ENCODE measurements around the gene ETDA.
"Not testable (repeated sequence)": the region's sequence is repeated elsewhere in the genome, so short reads cannot be mapped to it uniquely, and the experiment has no call there.

ETDA gene

DNA sequence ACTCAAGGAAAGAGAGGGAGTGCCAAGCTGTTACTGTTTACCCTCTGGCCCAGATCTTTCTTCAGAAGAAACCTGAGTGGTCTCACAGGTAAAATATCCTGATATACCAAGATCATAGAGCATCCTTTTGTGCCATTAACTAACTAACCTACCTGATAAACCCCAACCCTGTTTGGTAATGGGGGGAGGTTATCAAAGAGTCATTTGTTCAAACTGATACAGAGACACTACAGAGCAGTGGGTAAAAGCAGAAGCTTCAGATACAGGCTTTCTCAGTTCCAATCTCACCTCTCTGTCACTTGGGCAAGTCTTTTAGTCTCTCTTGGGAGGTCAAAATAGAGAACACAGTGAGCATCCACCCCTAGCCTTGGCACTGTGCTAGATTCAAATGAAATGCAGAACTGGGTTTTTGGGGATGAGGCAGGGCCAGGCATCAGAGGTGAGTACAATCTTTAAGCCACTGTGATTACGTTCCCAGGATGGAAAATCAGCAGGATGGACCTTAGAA lies at the start of gene ETDA:
ETDA (plus strand) TSS at position 51 of the 508 bp plus-strand sequence. CDS start 1,216 bp downstream, outside the sequence.
- DNase-seq = not testable (repeated sequence)

DNA sequence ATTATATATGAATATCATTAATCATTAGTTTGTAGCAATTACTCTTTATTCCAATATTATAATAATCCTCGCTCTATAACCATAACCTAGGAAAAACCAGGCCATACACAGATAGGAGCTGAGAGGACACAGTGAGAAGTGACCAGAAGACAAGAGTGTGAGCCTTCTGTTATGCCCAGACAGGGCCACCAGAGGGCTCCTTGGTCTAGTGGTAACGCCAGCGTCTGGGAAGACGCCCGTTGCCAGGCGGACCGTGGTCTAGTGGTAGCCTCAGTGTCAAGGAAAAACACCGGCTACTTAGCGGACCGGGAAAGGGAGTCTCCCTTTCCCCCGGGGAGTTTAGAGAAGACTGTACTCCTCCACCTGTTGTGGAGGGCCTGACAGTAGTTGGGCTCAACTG lies 45.4 kb upstream of the ETDA start:
- DNase-seq = not testable (repeated sequence)

DNA sequence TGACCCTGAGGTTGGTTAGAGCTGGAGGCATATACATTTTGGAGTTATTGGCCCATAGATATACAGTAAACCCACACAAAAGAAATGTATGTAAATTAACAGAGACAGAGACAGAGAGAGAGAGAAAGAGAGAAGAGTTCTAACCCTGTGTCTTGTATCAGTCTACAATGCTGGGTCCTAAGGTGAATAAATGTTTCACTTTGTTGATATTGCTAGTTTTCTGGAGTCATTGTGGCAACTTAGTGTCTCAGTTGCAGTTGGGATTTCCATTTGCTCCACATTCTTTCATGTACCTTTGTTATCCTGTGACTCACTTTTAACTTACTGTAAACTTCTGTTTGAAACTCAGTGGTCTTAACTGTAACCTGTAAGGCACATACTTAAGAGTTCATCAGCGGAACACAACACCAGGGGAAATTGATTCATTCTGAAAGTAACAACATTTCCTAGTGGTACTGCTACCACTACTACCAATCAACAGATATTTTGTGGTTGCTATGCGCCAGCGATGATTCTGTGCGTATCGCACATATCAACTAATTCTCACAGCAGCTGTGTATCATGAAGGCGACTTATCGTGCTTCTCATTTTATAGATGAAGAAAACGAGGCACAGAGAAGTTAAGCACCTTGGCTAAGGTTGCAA lies 38.5 kb upstream of the ETDA start:
- DNase-seq = no peak

DNA sequence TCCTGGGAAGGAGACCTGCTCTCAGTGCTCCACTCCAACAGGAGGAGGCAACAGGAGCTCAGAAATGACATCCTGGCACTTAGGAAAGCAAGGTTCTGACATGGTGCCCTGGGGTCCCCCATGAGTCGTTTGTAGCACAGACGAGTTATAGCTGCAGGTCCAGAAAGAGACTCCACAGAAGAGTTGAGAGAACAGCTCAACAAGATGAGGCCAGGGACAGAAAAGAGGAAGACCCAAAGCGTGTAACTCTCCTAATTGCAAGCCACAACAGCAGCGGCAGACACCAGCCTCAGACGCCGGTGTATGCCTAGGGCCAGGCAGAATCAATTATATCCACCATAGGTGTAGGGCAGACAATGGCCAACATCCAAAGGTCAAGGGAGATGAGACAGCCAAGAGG lies 5.9 kb upstream of the ETDA start:
- not testable (repeated sequence) for DNase-seq

DNA sequence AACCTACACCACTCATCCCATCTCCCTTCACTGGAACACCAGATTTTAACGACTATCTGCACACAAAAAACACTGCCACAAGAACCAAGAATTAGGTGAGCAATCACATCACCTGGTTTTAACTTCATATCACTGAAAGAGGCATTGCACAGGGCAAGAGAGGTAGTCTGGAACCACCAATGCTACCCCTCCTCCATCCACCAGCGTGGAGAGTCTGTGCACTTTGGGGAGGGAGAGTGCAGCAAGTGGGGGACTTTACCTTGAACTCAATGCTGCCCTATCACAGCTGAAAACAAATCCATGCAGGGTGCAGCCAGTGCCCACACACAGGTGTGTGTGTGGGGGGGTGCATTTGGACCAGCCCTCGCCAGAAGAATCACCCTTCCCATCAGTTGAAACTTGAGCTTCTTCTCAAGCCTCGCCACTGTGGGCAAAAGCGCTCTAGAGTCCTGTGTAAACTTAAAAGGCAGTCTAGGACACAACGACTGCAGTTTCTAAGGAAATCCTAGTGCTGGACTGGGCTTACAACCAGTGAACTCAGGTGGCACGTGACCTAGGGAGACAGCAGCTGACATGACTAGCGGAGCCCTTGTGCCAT lies 4.3 kb downstream of the ETDA start:
- DNase-seq = not testable (repeated sequence)

DNA sequence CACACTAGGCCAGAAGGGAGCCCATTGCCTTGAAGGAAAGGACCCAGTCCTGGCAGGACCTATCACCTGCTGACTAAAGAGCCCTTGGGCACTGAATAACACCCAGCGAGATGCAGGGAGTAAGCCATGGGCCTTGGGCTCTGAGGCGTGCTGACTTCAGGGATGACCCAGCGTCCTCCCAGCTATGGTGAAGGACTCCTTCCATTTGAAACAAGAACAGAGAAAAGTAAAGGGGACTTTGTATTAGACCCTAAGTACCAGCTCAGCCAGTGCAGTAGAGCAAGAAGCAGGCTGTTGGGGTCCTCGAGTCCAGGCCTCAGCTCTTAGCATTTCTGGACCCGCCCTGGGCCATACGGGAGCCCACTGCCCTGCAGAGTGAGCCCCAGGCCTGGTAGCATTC lies 5.1 kb downstream of the ETDA start:
- no peak for DNase-seq

DNA sequence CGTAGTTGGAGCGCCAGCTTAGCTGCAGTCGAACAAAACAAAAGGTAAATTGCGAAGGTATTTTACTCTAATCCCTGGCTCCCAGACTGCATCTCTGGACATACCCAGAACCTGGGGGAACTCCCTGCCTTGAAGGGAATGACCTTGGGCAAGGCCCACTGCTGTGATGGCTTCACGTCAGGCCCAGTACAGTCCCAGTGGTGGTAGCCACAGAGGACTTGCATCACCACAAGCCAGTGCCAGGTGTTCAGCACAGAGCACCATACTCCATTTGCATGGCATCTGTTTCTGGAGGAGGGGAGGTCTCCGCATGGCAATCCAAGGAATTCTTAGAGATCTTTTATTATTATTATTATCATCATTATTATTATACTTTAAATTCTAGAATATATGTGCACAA lies 5.6 kb downstream of the ETDA start:
- no peak for DNase-seq

DNA sequence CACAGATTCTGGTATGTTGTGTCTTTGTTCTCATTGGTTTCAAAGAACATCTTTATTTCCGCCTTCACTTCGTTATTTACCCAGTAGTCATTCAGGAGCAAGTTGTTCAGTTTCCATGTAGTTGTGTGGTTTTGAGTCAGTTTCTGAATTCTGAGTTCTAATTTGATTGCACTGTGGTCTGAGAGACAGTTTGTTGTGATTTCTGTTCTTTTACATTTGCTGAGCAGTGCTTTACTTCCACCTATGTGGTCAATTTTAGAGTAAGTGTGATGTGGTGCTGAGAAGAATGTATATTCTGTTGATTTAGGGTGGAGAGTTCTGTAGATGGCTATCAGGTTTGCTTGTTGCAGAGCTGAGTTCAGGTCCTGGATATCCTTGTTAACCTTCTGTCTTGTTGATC lies 9.1 kb downstream of the ETDA start:
- not testable (repeated sequence) for DNase-seq

DNA sequence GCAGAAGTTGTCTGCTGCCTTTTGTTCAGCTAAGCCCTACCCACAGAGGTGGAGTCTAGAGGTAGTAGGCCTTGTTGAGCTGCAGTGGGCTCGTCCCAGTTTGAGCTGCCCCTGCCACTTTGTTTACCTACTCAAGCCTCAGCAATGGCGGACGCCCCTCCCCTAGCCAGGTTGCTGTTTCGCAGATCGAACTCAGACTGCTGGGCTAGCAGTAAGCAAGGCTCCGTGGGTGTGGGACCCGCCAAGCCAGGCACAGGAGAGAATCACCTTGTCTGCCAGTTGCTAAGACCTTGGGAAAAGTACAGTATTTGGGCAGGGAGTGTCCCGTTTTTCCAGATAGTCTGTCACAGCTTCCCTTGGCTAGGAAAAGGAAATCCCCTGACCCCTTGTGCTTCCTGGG lies 11.5 kb downstream of the ETDA start:
- not testable (repeated sequence) for DNase-seq

DNA sequence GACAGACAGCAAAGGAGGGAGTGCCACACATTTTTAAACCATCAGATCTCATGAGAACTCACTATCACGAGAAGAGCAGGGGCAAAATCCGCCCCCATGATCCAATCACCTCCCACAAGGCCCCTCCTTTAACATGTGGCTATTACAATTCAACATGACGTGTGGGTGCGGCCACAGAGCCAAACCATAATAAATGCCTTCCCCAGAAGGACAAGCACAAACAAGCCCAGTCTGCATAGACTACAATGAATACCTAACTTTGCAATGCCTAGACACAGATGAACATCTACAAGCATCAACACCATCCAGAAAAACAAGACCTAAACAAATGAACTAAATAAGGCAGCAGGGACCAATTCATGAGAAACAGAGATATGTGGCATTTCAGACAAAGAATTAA lies 12.3 kb downstream of the ETDA start:
- DNase-seq = no peak

DNA sequence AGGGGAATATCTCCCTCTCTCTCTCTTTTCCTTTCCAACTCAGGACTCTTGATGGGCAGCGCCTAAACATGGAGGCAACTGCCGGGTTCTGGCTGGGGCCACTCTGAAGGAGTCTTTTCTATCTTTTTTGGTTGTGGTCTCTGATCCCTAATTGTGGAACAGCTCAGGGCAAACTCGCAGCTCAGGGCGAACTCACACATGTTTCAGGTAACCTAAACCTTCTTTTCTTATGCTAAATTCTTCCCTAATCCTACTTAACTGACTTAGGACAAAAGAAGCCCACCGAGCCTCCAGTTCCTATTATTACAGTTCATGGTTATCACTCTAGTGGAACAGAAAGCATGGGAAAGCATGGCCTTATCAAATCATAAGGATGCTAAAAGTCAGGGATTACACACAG lies 21.3 kb downstream of the ETDA start:
- DNase-seq = no peak

DNA sequence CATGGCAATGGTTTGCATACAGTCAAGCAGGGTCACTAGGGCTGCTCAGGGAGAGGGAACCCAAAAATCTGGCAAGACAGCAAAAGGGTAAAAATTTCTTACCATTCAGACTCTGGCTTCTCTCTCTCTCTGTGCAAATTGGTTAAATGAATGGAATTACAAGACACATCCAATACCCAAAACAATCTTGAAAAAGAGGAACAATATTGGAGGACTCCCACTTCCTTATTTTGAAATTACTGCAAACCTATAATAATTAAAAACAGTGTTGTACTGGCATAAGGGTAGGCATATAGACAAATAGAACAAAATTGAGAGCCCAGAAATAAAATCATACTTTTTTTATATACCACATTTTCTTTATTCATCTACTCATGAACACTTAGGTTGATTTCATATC lies 24.1 kb downstream of the ETDA start:
- DNase-seq = no peak

DNA sequence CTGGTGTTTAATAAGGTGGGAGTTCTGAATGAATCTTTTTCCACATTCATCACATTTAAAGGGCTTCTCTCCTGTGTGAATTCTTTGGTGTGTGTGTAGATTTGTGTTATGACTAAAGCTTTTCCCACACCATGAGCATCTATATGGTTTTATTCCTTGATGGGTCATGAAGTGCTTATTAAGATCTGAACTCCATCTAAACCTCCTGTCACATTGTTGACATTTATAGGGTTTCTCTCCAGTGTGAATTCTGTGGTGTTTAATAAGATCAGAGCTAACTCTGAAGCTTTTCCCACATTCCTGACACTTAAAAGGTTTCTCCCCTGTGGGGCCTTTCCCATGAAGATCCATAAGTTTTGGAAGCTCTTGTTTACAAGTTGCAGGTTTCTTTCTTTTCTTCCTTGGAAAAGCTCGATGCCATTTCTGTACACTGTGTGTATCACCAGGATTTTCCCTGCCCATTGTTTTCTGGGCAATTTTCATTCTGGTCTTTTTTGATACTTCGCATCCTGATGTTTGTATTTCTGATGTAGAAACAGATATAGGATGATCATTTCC lies 35.5 kb downstream of the ETDA start:
- DNase-seq = no peak

DNA sequence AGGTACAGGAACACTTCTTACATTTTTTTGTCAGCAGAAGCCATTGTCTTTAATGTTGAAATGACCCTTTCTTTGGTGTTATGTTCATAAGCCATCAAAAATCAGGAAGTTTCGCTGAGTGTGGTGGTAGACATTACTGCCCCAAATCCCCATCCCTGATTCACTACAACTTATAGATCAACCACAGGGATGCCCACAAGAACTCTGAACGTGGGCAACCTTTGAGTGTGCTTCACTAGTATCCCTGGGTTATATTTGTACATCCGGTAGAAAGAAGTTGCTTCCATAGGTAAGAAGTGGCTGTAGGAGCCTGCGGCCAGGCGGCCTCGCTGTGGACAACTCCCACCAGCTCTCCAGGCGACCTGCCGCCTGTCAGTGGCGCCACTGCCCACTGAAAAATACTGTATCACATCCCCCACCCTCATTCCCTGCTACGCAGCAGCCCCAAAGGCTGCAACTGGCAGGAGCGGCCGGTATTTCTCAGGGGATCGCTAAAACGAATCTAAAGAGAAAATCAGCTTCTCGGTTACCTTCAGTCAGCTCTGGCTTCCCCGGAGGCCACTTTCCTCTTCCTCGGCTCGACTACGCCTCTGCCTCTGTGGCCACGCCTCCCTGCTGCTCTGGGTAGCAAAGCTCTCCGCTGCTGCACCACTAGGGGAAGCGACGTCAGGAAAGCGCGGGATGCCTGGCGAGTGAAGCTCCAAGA lies 43.5 kb downstream of the ETDA start:
- DNase-seq = no peak

DNA sequence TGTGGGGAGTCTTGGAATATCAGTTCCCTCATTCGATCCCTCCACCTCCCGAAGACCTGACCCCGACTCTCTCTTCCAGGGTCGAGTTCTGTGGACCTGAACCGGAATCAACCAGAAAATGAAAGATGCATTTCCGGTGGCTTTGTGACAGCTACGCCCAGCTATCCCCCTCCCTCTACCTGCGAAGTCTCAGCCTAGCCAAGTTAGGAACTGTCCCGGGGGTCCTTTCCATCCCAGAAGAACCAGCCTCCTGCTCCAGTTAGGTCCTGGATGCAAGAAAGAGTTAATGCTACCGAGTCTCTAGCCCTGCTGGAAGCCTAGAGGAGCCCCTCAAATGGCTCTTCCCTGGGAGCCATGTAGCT lies 44.1 kb downstream of the ETDA start:
- DNase-seq = no peak

DNA sequence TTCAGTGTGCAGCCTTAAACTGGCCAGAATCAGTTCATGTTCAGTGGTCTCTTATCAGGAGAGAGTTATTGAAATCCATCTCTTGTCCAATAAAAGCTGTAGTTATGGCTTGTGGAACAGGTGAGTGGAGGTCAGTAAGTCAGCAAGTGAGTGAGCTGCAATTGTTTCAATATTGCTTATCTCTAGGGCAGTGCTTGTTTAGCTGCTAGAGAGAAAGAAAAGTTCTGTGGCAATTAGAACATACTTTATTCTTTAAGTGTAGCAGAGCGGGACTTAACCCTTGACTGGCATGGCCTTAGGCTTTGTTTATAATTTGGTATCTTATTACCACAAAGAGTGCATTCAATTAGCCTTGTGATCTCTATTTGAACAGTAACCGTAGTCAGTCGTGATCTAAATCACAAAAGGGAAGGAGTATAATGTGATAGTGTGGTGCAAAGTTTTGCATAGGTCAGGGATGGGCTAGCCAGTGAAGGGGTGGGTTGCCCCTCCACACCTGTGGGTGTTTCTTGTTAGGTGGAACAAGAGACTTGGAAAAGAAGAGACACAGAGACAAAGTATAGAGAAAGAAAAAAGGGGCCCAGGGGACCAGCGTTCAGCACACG lies 50.5 kb downstream of the ETDA start:
- DNase-seq = no peak

All from NCI-H1092 (cell line).